Upper lobe of left lung (tissue), 6 donors: ENCODE data around the gene SYTL2. TPM values are rescaled to one million over a fixed set of nuclear protein-coding genes. Genes with fewer than 3 reads are reported as not detected.
A peak's percentile ranks its signal among the peaks of the same experiment; 100 is the strongest.

Experiments
- ATAC-seq, 2 donors: fragments of 200-7000 bp; cut with Tn5 transposase; one replicate each; pipeline ENCODE4 v1.9.1; 2022; ENCODE audit warnings: mild to moderate bottlenecking in 2 of 2, moderate library complexity in 2 of 2; ENCODE audit not compliant: low FRiP score in 2 of 2
- DNase-seq, 2 donors: peaks; one replicate each; pipeline ENCODE4 v3.0.0-alpha.2; 2019 to 2020
- H3K27ac ChIP-seq, 4 donors: fragments of 200-600 bp; sonication (generic); one replicate each; pipeline ENCODE4 v1.5.1; 2016 to 2019
- H3K27me3 ChIP-seq, 4 donors: fragments of 200-600 bp; sonication (generic); one replicate each; pipeline ENCODE4 v1.5.1; 2017 to 2019
- H3K36me3 ChIP-seq, 4 donors: fragments of 200-600 bp; sonication (generic); one replicate each; pipeline ENCODE4 v1.5.1; 2016 to 2019
- H3K4me1 ChIP-seq, 4 donors: fragments of 200-600 bp; sonication (generic); one replicate each; pipeline ENCODE4 v1.5.1; 2018 to 2019
- H3K4me3 ChIP-seq, 4 donors: fragments of 200-600 bp; sonication (generic); one replicate each; pipeline ENCODE4 v1.5.1; 2017 to 2019; ENCODE audit warnings: mild to moderate bottlenecking in 2 of 4, moderate library complexity in 1 of 4
- H3K9me3 ChIP-seq, 4 donors: fragments of 200-600 bp; sonication (generic); one replicate each; pipeline ENCODE4 v1.5.1; 2018 to 2019
- EP300 ChIP-seq, 4 donors: sonication (generic); formaldehyde crosslinking; IDR thresholded peaks; one replicate each; pipeline ENCODE4 v1.5.1; 2017; ENCODE audit warnings: antibody characterized with exemption in 4 of 4, control low read depth in 2 of 4
- POLR2A ChIP-seq, 4 donors: fragments of 450-650 bp; IDR thresholded peaks; one replicate each; pipeline ENCODE4 v1.5.1; 2016 to 2017; ENCODE audit warnings: antibody characterized with exemption in 4 of 4, mild to moderate bottlenecking in 2 of 4
- POLR2AphosphoS5 ChIP-seq, 2 donors: sonication (generic); formaldehyde crosslinking; IDR thresholded peaks; one replicate each; pipeline ENCODE4 v1.5.1; 2017; ENCODE audit warnings: antibody characterized with exemption in 2 of 2
- WGBS, 2 donors: methylation state at CpG; one replicate each; pipeline ENCODE4 v1.1.5; 2017 to 2018; 5-methylcytosine and 5-hydroxymethylcytosine counted together
- total RNA-seq, 6 donors: library from RNA; depleted of rRNA in 4 of 6; stranded (reverse); fragments of >200 nt in 4 of 6; gene quantifications; one replicate each; pipeline versions ENCODE4 v1.1.0 to v1.2.1, GENCODE V29; 2016 to 2021
- TF ChIP-seq, protein P1 (sequence below), 6 experiments: fragments of 450-650 bp in 4 of 6; fragments of 200-600 bp in 2 of 6; sonication (generic) in 2 of 6; IDR thresholded peaks; one replicate each; pipeline ENCODE4 v1.5.1; 2016 to 2019; ENCODE audit warnings: antibody characterized with exemption in 6 of 6
- donor health status: DM: no; HTN: no; CAD: no; lungs with moderate emphysema.
- donor health status: DM: no; HTN: yes; CAD: no; lungs with severe emphysema.

Gene SYTL2
- total RNA-seq, 6 donors from 2014 or later = 11.9 to 52.7 (median 20.1) TPM

DNA sequence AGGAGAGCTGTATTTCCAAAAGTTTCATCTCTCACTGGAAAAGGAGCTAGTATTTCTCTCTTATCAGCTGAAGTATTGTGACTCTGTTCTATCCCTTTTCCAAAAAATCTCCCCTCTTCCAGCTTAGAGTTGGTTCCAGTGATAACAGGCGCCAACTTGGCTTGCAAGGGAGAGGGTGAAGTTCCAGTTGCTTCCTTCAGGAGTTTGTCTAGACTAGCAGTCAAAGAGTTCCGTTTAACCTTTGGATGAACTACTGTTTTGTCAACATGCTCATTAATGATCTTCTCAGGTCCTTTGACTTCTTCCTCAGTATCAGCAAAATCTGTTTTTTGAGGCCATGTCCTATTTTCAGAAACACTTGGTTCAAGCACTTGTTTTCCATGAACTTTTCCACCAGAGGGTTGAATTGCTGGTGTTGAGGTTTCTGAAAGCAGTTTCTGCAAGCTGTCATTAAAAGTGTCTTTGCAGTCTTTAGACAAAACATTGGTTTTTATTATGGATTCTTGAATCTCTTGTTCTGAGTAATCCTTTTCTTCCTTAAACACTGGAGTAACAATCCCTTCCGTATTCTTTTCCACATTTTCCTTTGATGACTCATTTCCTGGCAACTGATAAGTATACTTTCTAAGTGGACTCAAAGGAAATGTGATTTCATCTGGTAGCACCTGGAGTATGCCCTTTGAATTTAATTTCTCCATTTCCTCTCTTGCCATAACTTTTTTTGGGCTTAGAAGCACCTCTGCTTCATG is 85.3 kb downstream of the SYTL2 start:
- no peak for TF ChIP-seq POLR2AphosphoS5 (IDR thresholded peaks at IDR 0.05)
- TF ChIP-seq POLR2A (IDR thresholded peaks at IDR 0.05) = no peak
- TF ChIP-seq, protein P1, sequence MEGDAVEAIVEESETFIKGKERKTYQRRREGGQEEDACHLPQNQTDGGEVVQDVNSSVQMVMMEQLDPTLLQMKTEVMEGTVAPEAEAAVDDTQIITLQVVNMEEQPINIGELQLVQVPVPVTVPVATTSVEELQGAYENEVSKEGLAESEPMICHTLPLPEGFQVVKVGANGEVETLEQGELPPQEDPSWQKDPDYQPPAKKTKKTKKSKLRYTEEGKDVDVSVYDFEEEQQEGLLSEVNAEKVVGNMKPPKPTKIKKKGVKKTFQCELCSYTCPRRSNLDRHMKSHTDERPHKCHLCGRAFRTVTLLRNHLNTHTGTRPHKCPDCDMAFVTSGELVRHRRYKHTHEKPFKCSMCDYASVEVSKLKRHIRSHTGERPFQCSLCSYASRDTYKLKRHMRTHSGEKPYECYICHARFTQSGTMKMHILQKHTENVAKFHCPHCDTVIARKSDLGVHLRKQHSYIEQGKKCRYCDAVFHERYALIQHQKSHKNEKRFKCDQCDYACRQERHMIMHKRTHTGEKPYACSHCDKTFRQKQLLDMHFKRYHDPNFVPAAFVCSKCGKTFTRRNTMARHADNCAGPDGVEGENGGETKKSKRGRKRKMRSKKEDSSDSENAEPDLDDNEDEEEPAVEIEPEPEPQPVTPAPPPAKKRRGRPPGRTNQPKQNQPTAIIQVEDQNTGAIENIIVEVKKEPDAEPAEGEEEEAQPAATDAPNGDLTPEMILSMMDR (IDR thresholded peaks at IDR 0.05) = no peak
- no peak for TF ChIP-seq EP300 (IDR thresholded peaks at IDR 0.05)
- H3K4me1 ChIP-seq = peaks cover 0 to 3% (median 0%) of the 10 kb centered on the region in 4 donors
- no peaks in the 10 kb centered on the region for H3K27me3 ChIP-seq
- DNase-seq (no peak), ATAC-seq (peak in 1 of 2 donors; percentile 32)
- H3K36me3 ChIP-seq = no peaks in the 10 kb centered on the region
- H3K9me3 ChIP-seq = no peaks in the 10 kb centered on the region
- H3K4me3 ChIP-seq = no peak overlapping the region
- 58 to 76% methylated on average over 3 of the region's 3 CpGs for WGBS, 2 donors
- H3K27ac ChIP-seq = no peak overlapping the region

DNA sequence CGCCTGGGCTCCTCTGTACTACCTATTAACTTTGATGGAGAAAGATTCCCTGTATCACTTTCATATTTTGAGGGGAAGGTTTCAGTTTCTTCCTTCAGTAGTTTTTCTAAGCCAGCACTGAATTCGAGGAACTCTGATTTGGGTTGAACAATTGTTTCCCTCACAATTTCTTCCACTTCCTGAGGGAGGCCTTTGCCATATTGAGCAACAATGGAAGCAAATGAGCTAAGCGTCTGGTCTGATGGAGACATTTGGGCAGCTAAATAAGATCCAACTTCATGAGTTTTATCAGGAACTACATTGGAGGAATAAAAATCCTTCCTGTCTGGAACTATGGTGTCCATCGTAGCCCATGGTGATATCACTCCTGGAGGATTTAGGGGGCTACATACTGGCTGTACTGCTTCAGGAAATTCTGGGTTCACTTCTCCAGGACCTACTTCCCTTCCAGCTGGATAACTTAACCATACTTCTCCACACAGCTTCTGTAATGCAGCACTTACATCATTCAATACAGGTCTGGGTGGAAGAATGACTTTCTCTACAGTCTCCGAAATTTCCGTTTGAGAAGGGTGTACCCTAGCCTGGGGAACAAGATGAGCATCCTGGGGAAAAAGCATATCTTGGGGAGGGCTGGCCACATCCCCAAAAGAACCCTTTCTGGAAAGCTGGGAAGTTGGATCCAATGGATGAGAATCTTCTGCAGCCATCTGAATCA is 86.0 kb downstream of the SYTL2 start:
- 64 to 67% methylated on average over 6 of the region's 6 CpGs for WGBS, 2 donors
- no peak for TF ChIP-seq POLR2AphosphoS5 (IDR thresholded peaks at IDR 0.05)
- no peak for TF ChIP-seq EP300 (IDR thresholded peaks at IDR 0.05)
- TF ChIP-seq, protein P1 (IDR thresholded peaks at IDR 0.05) = no peak
- no peak for TF ChIP-seq POLR2A (IDR thresholded peaks at IDR 0.05)
- ATAC-seq (peak in 1 of 2 donors; percentile 24), DNase-seq (no peak)
- Histone ChIP-seq H3K4me3 (no peak overlapping the region), H3K36me3 (no peaks in the 10 kb centered on the region), H3K4me1 (peaks cover 0 to 3% (median 0%) of the 10 kb centered on the region in 4 donors), H3K27ac (no peak overlapping the region), H3K27me3 (no peaks in the 10 kb centered on the region), H3K9me3 (no peaks in the 10 kb centered on the region)

DNA sequence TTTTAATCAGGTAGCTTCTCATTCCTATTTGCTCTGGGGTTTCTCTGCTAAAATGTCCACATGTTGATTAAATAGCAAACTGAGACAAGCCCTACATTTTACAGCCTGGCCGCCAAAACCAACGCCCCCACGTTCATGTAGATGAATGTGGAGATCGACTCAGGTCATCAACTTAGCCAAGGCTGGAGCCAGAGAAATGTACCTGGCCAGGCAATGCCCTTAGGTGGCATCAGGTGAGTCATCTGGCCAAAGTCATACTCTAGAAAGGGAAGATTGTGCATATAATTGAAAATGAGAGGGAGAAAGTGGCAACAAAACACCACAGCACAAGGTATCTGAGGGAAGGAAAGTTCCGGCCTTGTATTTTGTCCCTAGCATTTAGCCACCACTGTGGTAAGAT is 87.9 kb downstream of the SYTL2 start:
- no peak overlapping the region for H3K27ac ChIP-seq
- DNase-seq (no peak), ATAC-seq (no peak)
- TF ChIP-seq, protein P1 (IDR thresholded peaks at IDR 0.05) = no peak
- TF ChIP-seq POLR2A (IDR thresholded peaks at IDR 0.05) = no peak
- TF ChIP-seq EP300 (IDR thresholded peaks at IDR 0.05) = no peak
- TF ChIP-seq POLR2AphosphoS5 (IDR thresholded peaks at IDR 0.05) = no peak
- no peak overlapping the region for H3K4me3 ChIP-seq
- no peaks in the 10 kb centered on the region for H3K9me3 ChIP-seq
- 90 to 93% methylated on average over 5 of the region's 5 CpGs for WGBS, 2 donors
- H3K4me1 ChIP-seq = peaks cover 0 to 3% (median 0%) of the 10 kb centered on the region in 4 donors
- H3K36me3 ChIP-seq = no peaks in the 10 kb centered on the region
- no peaks in the 10 kb centered on the region for H3K27me3 ChIP-seq

DNA sequence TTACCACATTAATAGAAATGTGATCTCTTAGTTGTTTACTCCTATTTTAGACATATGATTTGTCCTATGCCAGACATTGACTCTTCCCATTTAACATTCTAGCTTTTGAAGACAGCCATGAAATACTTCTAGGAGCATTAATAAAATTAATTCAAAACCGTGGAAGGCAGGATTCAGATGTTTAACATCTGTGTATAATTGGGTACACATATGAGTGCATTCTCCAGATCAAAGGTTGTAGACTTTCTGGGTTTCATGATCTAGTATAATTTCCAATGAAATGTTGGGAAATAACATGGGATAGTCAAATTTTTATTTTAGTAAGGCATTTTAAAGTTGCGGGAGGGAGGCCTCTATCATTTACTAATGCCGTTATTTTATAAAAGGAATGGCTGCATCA is 89.8 kb downstream of the SYTL2 start:
- H3K27me3 ChIP-seq = no peaks in the 10 kb centered on the region
- H3K36me3 ChIP-seq = no peaks in the 10 kb centered on the region
- no peak overlapping the region for H3K27ac ChIP-seq
- peaks cover 0 to 3% (median 0%) of the 10 kb centered on the region in 4 donors for H3K4me1 ChIP-seq
- WGBS, 2 donors = 93 to 96% methylated on average over 3 of the region's 3 CpGs
- no peak for DNase-seq
- no peak overlapping the region for H3K4me3 ChIP-seq
- no peak for TF ChIP-seq EP300 (IDR thresholded peaks at IDR 0.05)
- no peak for TF ChIP-seq POLR2AphosphoS5 (IDR thresholded peaks at IDR 0.05)
- no peak for TF ChIP-seq POLR2A (IDR thresholded peaks at IDR 0.05)
- TF ChIP-seq, protein P1 (IDR thresholded peaks at IDR 0.05) = no peak
- no peak for ATAC-seq
- H3K9me3 ChIP-seq = no peaks in the 10 kb centered on the region
